ENCODE measurements around the gene PBX4.

- no peak for TF ChIP-seq CTCF (IDR thresholded peaks at IDR 0.05)
- TF ChIP-seq POLR2A (IDR thresholded peaks at IDR 0.05) = no peak
Measured at GRCh38 chr19:19619849-19620210, 1.3 kb upstream of the PBX4 start.

All from adrenal gland (tissue), 5 donors.